Osteoblast (primary cell): ENCODE measurements around the gene PCTP. TPM values are rescaled to one million over a fixed set of nuclear protein-coding genes. Genes with fewer than 3 reads are reported as not detected.

Experiments
- DNase-seq: peaks from one replicate; pipeline ENCODE4 v3.0.0; 2011; ENCODE audit warnings: low spot score, mixed read lengths; ENCODE audit not compliant: insufficient read length; ENCODE audit errors: missing footprints
- H2AFZ ChIP-seq: 2 replicates; pipeline ENCODE4 v1.6.0; 2011; ENCODE audit warnings: mild to moderate bottlenecking, low read length
- H3K27ac ChIP-seq: 2 replicates; pipeline ENCODE4 v1.5.1; 2011; ENCODE audit warnings: mild to moderate bottlenecking, low read depth, low read length, moderate library complexity
- H3K27me3 ChIP-seq: 2 replicates; pipeline ENCODE4 v1.6.0; 2012; ENCODE audit warnings: mild to moderate bottlenecking, control low read depth, inconsistent platforms, low read length, moderate library complexity; ENCODE audit not compliant: insufficient read depth
- H3K36me3 ChIP-seq: 2 replicates; pipeline ENCODE4 v1.5.1; 2011; ENCODE audit warnings: mild to moderate bottlenecking, low read length, control low read depth, moderate library complexity; ENCODE audit not compliant: insufficient read depth
- H3K4me1 ChIP-seq: 2 replicates; pipeline ENCODE4 v1.5.1; 2011; ENCODE audit warnings: mild to moderate bottlenecking, low read length, control low read depth, moderate library complexity; ENCODE audit not compliant: insufficient read depth
- H3K4me2 ChIP-seq: 2 replicates; pipeline ENCODE4 v1.6.0; 2011; ENCODE audit warnings: mild to moderate bottlenecking, low read length; ENCODE audit not compliant: insufficient read depth
- H3K4me3 ChIP-seq: fragments of 200-600 bp; sonication (generic); 3 replicates; pipeline ENCODE4 v1.5.1; 2012; ENCODE audit warnings: mild to moderate bottlenecking, low read length, inconsistent platforms; ENCODE audit not compliant: insufficient read depth
- H3K79me2 ChIP-seq: 2 replicates; pipeline ENCODE4 v1.6.0; 2012; ENCODE audit warnings: mild to moderate bottlenecking, low read length, control low read depth, inconsistent platforms; ENCODE audit not compliant: insufficient read depth
- H3K9me3 ChIP-seq: 2 replicates; pipeline ENCODE4 v1.5.1; 2011; ENCODE audit warnings: low read depth, low read length, control low read depth
- H4K20me1 ChIP-seq: 2 replicates; pipeline ENCODE4 v1.6.0; 2012; ENCODE audit warnings: mild to moderate bottlenecking, low read length, control low read depth; ENCODE audit not compliant: insufficient read depth
- total RNA-seq: library from RNA; depleted of rRNA; stranded (reverse); fragments of >200 nt; gene quantifications from 2 replicates; pipeline ENCODE4 v1.2.3, GENCODE V29; 2012
- TF ChIP-seq, protein P1 (sequence below): IDR thresholded peaks from 2 replicates; pipeline ENCODE4 v1.5.1; 2011; ENCODE audit warnings: mild to moderate bottlenecking, low read depth, low read length, moderate library complexity; ENCODE audit errors: extremely low read depth

The PCTP gene
- total RNA-seq, 1 donor, result 9.8 TPM

DNA sequence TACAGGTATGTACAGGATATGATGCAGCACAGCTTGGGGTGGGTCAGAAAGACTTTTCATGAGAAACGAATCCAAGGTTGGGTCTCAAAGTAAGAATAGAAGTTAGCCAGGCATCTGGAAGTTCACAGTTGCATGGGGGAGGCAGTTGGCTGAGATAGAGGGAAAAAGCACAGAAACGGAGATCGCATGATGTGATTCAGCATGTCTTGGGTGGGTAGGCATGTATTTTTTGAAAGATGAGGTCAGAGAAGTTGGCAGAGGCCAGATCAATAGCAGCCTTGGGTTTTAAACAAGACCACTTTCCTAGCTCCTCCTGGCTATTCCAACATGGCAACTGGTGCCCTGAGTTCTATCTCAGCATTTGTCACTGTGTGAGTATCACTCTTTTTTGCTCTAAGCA, 67.2 kb downstream of the PCTP start:
- Histone ChIP-seq H3K27me3 (no peaks in the 10 kb centered on the region), H4K20me1 (no peaks in the 10 kb centered on the region), H3K36me3 (no peaks in the 10 kb centered on the region), H3K4me3 (no peak overlapping the region), H3K79me2 (no peaks in the 10 kb centered on the region), H3K4me2 (no peak overlapping the region), H2AFZ (no peak overlapping the region), H3K27ac (no peak overlapping the region), H3K9me3 (no peaks in the 10 kb centered on the region), H3K4me1 (no peaks in the 10 kb centered on the region)
- no peak for DNase-seq
- TF ChIP-seq, protein P1, sequence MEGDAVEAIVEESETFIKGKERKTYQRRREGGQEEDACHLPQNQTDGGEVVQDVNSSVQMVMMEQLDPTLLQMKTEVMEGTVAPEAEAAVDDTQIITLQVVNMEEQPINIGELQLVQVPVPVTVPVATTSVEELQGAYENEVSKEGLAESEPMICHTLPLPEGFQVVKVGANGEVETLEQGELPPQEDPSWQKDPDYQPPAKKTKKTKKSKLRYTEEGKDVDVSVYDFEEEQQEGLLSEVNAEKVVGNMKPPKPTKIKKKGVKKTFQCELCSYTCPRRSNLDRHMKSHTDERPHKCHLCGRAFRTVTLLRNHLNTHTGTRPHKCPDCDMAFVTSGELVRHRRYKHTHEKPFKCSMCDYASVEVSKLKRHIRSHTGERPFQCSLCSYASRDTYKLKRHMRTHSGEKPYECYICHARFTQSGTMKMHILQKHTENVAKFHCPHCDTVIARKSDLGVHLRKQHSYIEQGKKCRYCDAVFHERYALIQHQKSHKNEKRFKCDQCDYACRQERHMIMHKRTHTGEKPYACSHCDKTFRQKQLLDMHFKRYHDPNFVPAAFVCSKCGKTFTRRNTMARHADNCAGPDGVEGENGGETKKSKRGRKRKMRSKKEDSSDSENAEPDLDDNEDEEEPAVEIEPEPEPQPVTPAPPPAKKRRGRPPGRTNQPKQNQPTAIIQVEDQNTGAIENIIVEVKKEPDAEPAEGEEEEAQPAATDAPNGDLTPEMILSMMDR, result no peak

DNA sequence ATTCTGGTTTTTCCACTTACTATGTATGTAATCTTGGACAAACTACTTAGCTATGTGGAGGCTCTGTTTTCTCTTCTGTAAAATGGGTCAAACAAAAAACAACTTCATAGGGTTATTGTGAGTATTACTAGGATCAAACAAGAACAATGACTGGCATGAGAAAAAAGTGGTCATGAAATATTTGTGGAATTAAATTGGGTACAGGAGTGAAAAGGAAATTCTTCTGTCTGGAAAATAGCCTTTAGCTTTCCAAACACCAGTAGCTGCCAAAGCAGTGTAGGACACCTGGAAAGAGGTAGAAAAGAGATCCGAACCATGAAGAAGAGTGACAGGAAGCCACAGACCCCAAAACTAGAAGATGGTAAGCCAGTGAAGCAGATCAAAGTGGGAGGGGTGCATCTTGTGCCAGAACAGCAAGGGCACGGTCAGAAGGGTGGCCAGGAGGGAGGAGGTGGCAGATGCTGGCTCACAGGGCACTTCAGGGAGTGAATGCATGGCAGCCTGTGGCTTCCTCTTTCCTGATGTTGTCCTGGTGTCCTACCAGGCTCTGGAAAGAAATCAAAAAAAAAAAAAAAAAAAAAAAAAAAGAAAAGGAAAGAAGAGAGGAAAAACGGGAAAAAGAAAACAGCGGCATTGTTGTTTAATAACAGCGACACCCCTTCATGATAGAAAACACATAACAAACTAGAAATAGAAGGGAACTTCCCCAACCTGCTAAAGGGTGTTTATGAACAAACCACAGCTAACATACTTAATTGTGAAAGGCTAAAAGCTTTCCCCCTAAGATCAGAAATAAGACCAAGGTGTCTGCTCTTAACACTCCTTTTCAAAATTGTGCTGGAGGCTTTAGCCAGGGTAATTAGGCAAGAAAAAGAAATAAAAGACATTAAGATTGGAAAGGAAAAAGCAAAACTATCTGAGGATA, 67.9 kb downstream of the PCTP start:
- DNase-seq, result no peak
- Histone ChIP-seq H3K9me3 (no peaks in the 10 kb centered on the region), H4K20me1 (no peaks in the 10 kb centered on the region), H3K36me3 (no peaks in the 10 kb centered on the region), H3K27me3 (no peaks in the 10 kb centered on the region), H2AFZ (no peak overlapping the region), H3K4me2 (no peak overlapping the region), H3K27ac (no peak overlapping the region), H3K4me1 (no peaks in the 10 kb centered on the region), H3K4me3 (no peak overlapping the region), H3K79me2 (no peaks in the 10 kb centered on the region)
- TF ChIP-seq, protein P1, result no peak

DNA sequence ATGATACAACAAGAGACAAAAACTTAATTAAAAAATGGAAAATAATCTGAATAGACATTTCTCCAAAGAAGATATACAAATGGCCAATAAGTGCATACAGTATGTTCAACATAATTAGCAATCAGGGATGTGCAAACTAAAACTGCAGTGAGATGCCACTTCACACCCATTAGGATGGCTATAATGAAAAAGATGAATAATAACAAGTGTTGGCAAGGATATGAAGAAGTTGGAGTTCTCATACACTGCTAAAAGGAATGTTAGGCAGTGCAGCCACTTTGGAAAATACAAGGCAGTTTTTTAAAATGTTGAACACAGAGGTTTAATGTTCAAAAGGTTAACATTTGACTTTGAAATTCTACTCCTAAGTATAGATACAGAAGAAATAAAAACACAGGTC, 69.8 kb downstream of the PCTP start:
- Histone ChIP-seq H3K36me3 (no peaks in the 10 kb centered on the region), H2AFZ (no peak overlapping the region), H3K79me2 (no peaks in the 10 kb centered on the region), H3K9me3 (no peaks in the 10 kb centered on the region), H3K4me2 (no peak overlapping the region), H3K27me3 (no peaks in the 10 kb centered on the region), H4K20me1 (no peaks in the 10 kb centered on the region), H3K4me1 (no peaks in the 10 kb centered on the region), H3K4me3 (no peak overlapping the region), H3K27ac (no peak overlapping the region)
- no peak for DNase-seq
- TF ChIP-seq, protein P1, result no peak

DNA sequence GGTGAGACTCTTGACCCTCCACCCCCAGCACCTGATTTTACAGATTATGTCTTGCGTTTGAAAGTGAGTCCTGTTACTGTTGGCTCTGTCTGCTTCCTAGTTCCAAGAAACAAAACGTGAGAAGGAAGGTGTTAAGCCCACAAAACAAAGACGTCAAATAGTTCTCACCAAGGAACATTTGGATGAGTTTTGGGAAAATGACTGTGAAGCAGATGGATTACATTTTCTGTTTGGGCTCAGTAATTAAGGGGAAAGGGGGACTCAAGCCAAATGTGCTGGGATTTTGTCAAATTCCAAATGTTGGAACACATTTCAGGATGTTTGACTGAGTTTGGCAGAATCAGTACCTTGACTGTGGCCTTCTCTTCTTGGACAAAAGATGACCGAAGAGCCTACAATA, 71.2 kb downstream of the PCTP start:
- H3K79me2 ChIP-seq, result no peaks in the 10 kb centered on the region
- no peak overlapping the region for H3K4me3 ChIP-seq
- no peak overlapping the region for H3K27ac ChIP-seq
- no peak for DNase-seq
- H3K4me2 ChIP-seq, result no peak overlapping the region
- no peak overlapping the region for H2AFZ ChIP-seq
- TF ChIP-seq, protein P1, result no peak
- no peaks in the 10 kb centered on the region for H3K27me3 ChIP-seq
- H3K36me3 ChIP-seq, result no peaks in the 10 kb centered on the region
- no peaks in the 10 kb centered on the region for H3K9me3 ChIP-seq
- H4K20me1 ChIP-seq, result no peaks in the 10 kb centered on the region
- no peaks in the 10 kb centered on the region for H3K4me1 ChIP-seq
